Brain pericyte (primary cell): ENCODE results near the gene NTSR1.

Experiments used
- DNase-seq: peaks from one replicate; pipeline ENCODE4 v3.0.0-alpha.2; 2012; ENCODE audit warnings: low read depth, low spot score

Gene NTSR1

GRCh38 chr20:62725596-62726268 is 17.1 kb downstream of the NTSR1 start:
- DNase-seq = no peak

GRCh38 chr20:62726276-62726675 is 17.6 kb downstream of the NTSR1 start:
- DNase-seq = no peak

- DNase-seq = no peak
Observed at GRCh38 chr20:62726716-62727583, 18.3 kb downstream of the NTSR1 start.

- no peak for DNase-seq
Observed at GRCh38 chr20:62727584-62728027, 19.0 kb downstream of the NTSR1 start.

GRCh38 chr20:62728028-62728780 is 19.6 kb downstream of the NTSR1 start:
- DNase-seq = no peak

GRCh38 chr20:62728781-62729300 is 20.2 kb downstream of the NTSR1 start:
- no peak for DNase-seq

- DNase-seq = no peak
Observed at GRCh38 chr20:62730481-62730880, 21.8 kb downstream of the NTSR1 start.

- DNase-seq = no peak
Observed at GRCh38 chr20:62732031-62732760, 23.6 kb downstream of the NTSR1 start.

GRCh38 chr20:62732842-62733525 is 24.3 kb downstream of the NTSR1 start:
- DNase-seq = no peak

- no peak for DNase-seq
Observed at GRCh38 chr20:62733526-62733842, 24.8 kb downstream of the NTSR1 start.

- no peak for DNase-seq
Observed at GRCh38 chr20:62733891-62734290, 25.3 kb downstream of the NTSR1 start.

GRCh38 chr20:62734326-62734725 is 25.7 kb downstream of the NTSR1 start:
- DNase-seq = no peak

GRCh38 chr20:62734881-62735280 is 26.2 kb downstream of the NTSR1 start:
- DNase-seq = no peak

- no peak for DNase-seq
Observed at GRCh38 chr20:62735331-62735821, 26.7 kb downstream of the NTSR1 start.

GRCh38 chr20:62736026-62736406 is 27.4 kb downstream of the NTSR1 start:
- DNase-seq = no peak

GRCh38 chr20:62736407-62737071 is 27.9 kb downstream of the NTSR1 start:
- no peak for DNase-seq

- no peak for DNase-seq
Observed at GRCh38 chr20:62737271-62737811, 28.7 kb downstream of the NTSR1 start.

GRCh38 chr20:62738025-62738881 is 29.6 kb downstream of the NTSR1 start:
- no peak for DNase-seq

- DNase-seq = no peak
Observed at GRCh38 chr20:62739067-62739466, 30.4 kb downstream of the NTSR1 start.
